SK-N-SH (cell line): ENCODE measurements around the gene CD248. TPM values are rescaled to one million over a fixed set of nuclear protein-coding genes. Genes with fewer than 3 reads are reported as not detected.
A peak's percentile ranks its signal among the peaks of the same experiment; 100 is the strongest.

ENCODE experiments used
- CTCF ChIA-PET: fragments of 300-600, 350-600 bp; formaldehyde crosslinking; extraction: SDS; loops from one replicate; lab custom pipeline; 2021; lab: Yijun Ruan, JAX
- POLR2A ChIA-PET: fragments of 350-600 bp; sonication (Branson Sonifier 250); formaldehyde crosslinking; extraction: SDS; loops from one replicate; lab custom pipeline; 2020; ENCODE audit warnings: antibody characterized with exemption, inconsistent platforms; lab: Yijun Ruan, JAX
- DNase-seq: peaks from one replicate; pipeline ENCODE4 v3.0.0; 2012
- H2AFZ ChIP-seq: fragments of 200-600 bp; sonication (generic); 2 replicates; pipeline ENCODE4 v1.8.1; 2016; ENCODE audit warnings: antibody characterized with exemption, mild to moderate bottlenecking, low read depth
- H3F3A ChIP-seq: fragments of 200-600 bp; sonication (generic); replicated peaks from 2 replicates; pipeline ENCODE3; 2016; ENCODE audit warnings: antibody characterized with exemption, mild to moderate bottlenecking; ENCODE audit not compliant: insufficient read depth
- H3K27ac ChIP-seq, 2 experiments: fragments of 200-500 bp in 1 of 2; fragments of 200-600 bp in 1 of 2; sonication (Bioruptor generic) in 1 of 2; sonication (generic), shearing (Covaris generic) in 1 of 2; 2 replicates each; pipeline versions ENCODE4 v1.5.1 to v1.6.1; 2014 to 2016; ENCODE audit warnings: low read depth in 2 of 2, inconsistent platforms in 1 of 2, low read length in 1 of 2, mild to moderate bottlenecking in 1 of 2, mixed read lengths in 1 of 2
- H3K27me3 ChIP-seq: fragments of 200-600 bp; sonication (generic), shearing (Covaris generic); 2 replicates; pipeline ENCODE4 v1.6.1; 2016; ENCODE audit warnings: mixed run types; ENCODE audit not compliant: insufficient read depth
- H3K36me3 ChIP-seq, 2 experiments: fragments of 200-500 bp in 1 of 2; fragments of 200-600 bp in 1 of 2; sonication (Bioruptor generic) in 1 of 2; sonication (generic) in 1 of 2; replicated peaks in 1 of 2; 2 replicates each; pipeline versions ENCODE3 to v1.5.1; 2014 to 2016; ENCODE audit warnings: low read length in 1 of 2, mild to moderate bottlenecking in 1 of 2; ENCODE audit not compliant: insufficient read depth in 2 of 2, control insufficient read depth in 1 of 2
- H3K4me1 ChIP-seq, 2 experiments: fragments of 200-500 bp in 1 of 2; fragments of 200-600 bp in 1 of 2; sonication (Bioruptor generic) in 1 of 2; sonication (generic), shearing (Covaris generic) in 1 of 2; 2 replicates each; pipeline versions ENCODE4 v1.5.1 to v1.6.1; 2014 to 2016; ENCODE audit warnings: low read depth in 1 of 2, low read length in 1 of 2, mixed run types in 1 of 2; ENCODE audit not compliant: insufficient read depth in 2 of 2, control insufficient read depth in 1 of 2
- H3K4me2 ChIP-seq: fragments of 200-600 bp; sonication (generic), shearing (Covaris generic); 2 replicates; pipeline ENCODE4 v1.6.1; 2017; ENCODE audit warnings: mixed run types
- H3K4me3 ChIP-seq, 2 experiments: fragments of 200-500 bp in 1 of 2; fragments of 200-600 bp in 1 of 2; sonication (Bioruptor generic) in 1 of 2; sonication (generic), shearing (Covaris generic) in 1 of 2; 2 replicates each; pipeline versions ENCODE4 v1.5.1 to v1.8.1; 2014 to 2016; ENCODE audit warnings: low read depth in 2 of 2, inconsistent platforms in 1 of 2, low read length in 1 of 2, mild to moderate bottlenecking in 1 of 2, mixed read lengths in 1 of 2, moderate library complexity in 1 of 2
- H3K79me2 ChIP-seq: fragments of 200-600 bp; sonication (generic); 2 replicates; pipeline ENCODE4 v1.8.1; 2017; ENCODE audit warnings: mild to moderate bottlenecking; ENCODE audit not compliant: insufficient read depth
- H3K9ac ChIP-seq: fragments of 200-600 bp; sonication (generic); 2 replicates; pipeline ENCODE4 v1.6.1; 2017; ENCODE audit warnings: mixed run types
- H3K9me2 ChIP-seq: fragments of 200-600 bp; sonication (generic); 2 replicates; pipeline ENCODE4 v1.6.1; 2017; ENCODE audit warnings: mixed run types
- H3K9me3 ChIP-seq: fragments of 200-600 bp; sonication (generic); 2 replicates; pipeline ENCODE4 v1.6.1; 2017; ENCODE audit warnings: mixed run types, mild to moderate bottlenecking, moderate library complexity
- H4K20me1 ChIP-seq: fragments of 200-600 bp; sonication (generic); 2 replicates; pipeline ENCODE4 v1.6.1; 2017; ENCODE audit warnings: mild to moderate bottlenecking, mixed run types; ENCODE audit not compliant: insufficient read depth
- ELF1 ChIP-seq: IDR thresholded peaks from 2 replicates; pipeline ENCODE4 v1.4.0; 2012
- EP300 ChIP-seq, 2 experiments: IDR thresholded peaks; 2 replicates each; pipeline versions ENCODE4 v1.4.0 to v1.6.1; 2012; ENCODE audit warnings: borderline replicate concordance in 1 of 2, low read depth in 1 of 2, low read length in 1 of 2
- EZH2phosphoT487 ChIP-seq: fragments of 200-600 bp; sonication (generic); IDR thresholded peaks from 2 replicates; pipeline ENCODE4 v1.6.1; 2017; ENCODE audit warnings: low read depth, mixed run types, mild to moderate bottlenecking, antibody characterized with exemption, moderate library complexity, borderline replicate concordance
- GABPA ChIP-seq: IDR thresholded peaks from 2 replicates; pipeline ENCODE4 v1.4.0; 2012; ENCODE audit warnings: low read depth, mild to moderate bottlenecking
- MEF2A ChIP-seq: IDR thresholded peaks from 2 replicates; pipeline ENCODE4 v1.4.0; 2012; ENCODE audit warnings: low read depth, borderline replicate concordance
- MXI1 ChIP-seq: IDR thresholded peaks from 2 replicates; pipeline ENCODE4 v1.6.1; 2012; ENCODE audit warnings: mild to moderate bottlenecking, low read depth, low read length, improper control_type of control experiment
- NRF1 ChIP-seq: IDR thresholded peaks from 2 replicates; pipeline ENCODE4 v1.6.1; 2012; ENCODE audit warnings: low read depth, mild to moderate bottlenecking, low read length
- POLR2AphosphoS5 ChIP-seq: IDR thresholded peaks from 2 replicates; pipeline ENCODE4 v1.6.1; 2012; ENCODE audit warnings: low read depth, low read length
- RAD21 ChIP-seq: IDR thresholded peaks from 2 replicates; pipeline ENCODE4 v1.6.1; 2012; ENCODE audit warnings: mild to moderate bottlenecking, low read length
- RCOR1 ChIP-seq: fragments of 150-350 bp; IDR thresholded peaks from 2 replicates; pipeline ENCODE4 v1.6.1; 2017; ENCODE audit warnings: antibody characterized with exemption, low read length
- RFX5 ChIP-seq: IDR thresholded peaks from 2 replicates; pipeline ENCODE4 v1.6.1; 2012; ENCODE audit warnings: mild to moderate bottlenecking, improper control_type of control experiment, low read length
- RXRA ChIP-seq: IDR thresholded peaks from 2 replicates; pipeline ENCODE4 v1.4.0; 2012; ENCODE audit warnings: low read depth, mild to moderate bottlenecking, borderline replicate concordance
- SIN3A ChIP-seq: IDR thresholded peaks from 2 replicates; pipeline ENCODE4 v1.6.1; 2012; ENCODE audit warnings: low read depth, mild to moderate bottlenecking, low read length, moderate library complexity, borderline replicate concordance
- SMC3 ChIP-seq: IDR thresholded peaks from 2 replicates; pipeline ENCODE4 v1.6.1; 2012; ENCODE audit warnings: low read depth, low read length, improper control_type of control experiment
- TAF1 ChIP-seq: IDR thresholded peaks from 2 replicates; pipeline ENCODE4 v1.6.1; 2012; ENCODE audit warnings: low read depth, mild to moderate bottlenecking, low read length, moderate library complexity, borderline replicate concordance
- TCF12 ChIP-seq: IDR thresholded peaks from 2 replicates; pipeline ENCODE4 v1.4.0; 2012
- TEAD4 ChIP-seq: IDR thresholded peaks from 2 replicates; pipeline ENCODE4 v1.4.0; 2012; ENCODE audit warnings: mild to moderate bottlenecking, borderline replicate concordance; ENCODE audit not compliant: insufficient read depth
- WGBS: methylation state at CpG from one replicate; pipeline ENCODE4 v1.1.6; 2017; ENCODE audit warnings: low lambda C conversion rate; 5-methylcytosine and 5-hydroxymethylcytosine counted together
- polyA plus RNA-seq, 3 experiments: library from polyadenylated mRNA; depleted of rRNA; stranded (reverse); fragments of >200 nt; gene quantifications; 2 replicates each; pipeline ENCODE4 v1.2.3, GENCODE V29; 2012
- TF ChIP-seq, protein P1 (sequence below): fragments of 150-350 bp; IDR thresholded peaks from 2 replicates; pipeline ENCODE4 v1.6.1; 2017; ENCODE audit warnings: antibody characterized with exemption, low read length, low read depth, borderline replicate concordance
- TF ChIP-seq, protein P2 (sequence below): IDR thresholded peaks from 2 replicates; pipeline ENCODE4 v1.4.0; 2012; ENCODE audit warnings: low read depth, borderline replicate concordance
- TF ChIP-seq, protein P3 (sequence below): IDR thresholded peaks from 2 replicates; pipeline ENCODE4 v1.4.0; 2012; ENCODE audit warnings: low read depth, borderline replicate concordance
- TF ChIP-seq, protein P4 (sequence below): fragments of 150-350 bp; IDR thresholded peaks from 2 replicates; pipeline ENCODE4 v1.6.1; 2016; ENCODE audit warnings: mild to moderate bottlenecking, low read depth, low read length
- TF ChIP-seq, protein P5 (sequence below): fragments of 200-600 bp; sonication (generic); IDR thresholded peaks from 2 replicates; pipeline ENCODE4 v1.6.1; 2017; ENCODE audit warnings: antibody characterized with exemption, mild to moderate bottlenecking, moderate library complexity
- TF ChIP-seq, protein P6 (sequence below): IDR thresholded peaks from 2 replicates; pipeline ENCODE4; 2012
- TF ChIP-seq, protein P7 (sequence below): IDR thresholded peaks from 2 replicates; pipeline ENCODE4 v1.4.0; 2012; ENCODE audit warnings: low read depth

Gene CD248
- polyA plus RNA-seq, 1 of the 3 experiments (the other 2 are of a cell fraction) = 7.7 TPM

DNA sequence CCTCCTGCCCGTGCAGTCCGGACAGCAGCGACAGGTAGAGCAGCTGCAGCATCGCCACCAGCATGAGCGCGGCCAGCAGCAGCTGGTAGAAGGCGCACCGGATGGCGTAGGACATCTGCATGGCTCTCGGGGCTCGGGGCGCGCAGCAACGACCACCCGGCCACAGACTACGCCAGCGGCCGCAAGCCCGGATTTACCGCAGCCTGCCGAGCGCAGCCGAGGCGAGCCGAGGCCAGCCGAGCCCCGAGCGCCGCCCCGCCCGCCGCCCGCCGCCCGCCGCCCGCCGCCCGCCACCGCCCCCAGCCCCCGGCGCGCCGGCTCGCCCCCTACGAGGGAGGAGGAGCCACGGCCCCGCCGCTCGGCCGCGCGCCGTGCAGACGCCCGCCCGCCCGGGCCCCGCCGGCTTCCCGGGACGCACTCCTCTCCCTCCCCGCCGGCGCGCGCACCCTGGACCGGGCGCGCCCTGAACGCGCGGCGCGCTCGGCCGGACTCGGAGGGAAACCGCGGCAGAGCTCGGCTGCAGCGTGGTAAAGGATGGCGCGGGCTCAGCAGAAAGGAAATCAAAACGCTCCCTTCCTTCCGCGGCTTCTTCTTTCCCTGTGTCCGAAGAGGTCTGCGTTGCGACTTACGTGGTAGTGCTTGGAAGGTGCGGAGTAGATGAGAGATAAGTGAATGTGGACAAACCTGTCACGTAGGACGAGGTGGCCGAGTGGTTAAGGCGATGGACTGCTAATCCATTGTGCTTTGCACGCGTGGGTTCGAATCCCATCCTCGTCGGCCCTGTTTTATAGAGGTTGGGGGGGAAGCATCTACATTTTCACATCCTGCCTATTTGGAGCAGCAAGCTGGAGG lies 30.8 kb upstream of the CD248 start, which contains the start of gene B4GAT1:
Gene B4GAT1, minus strand, starts transcription at position 205 of the 852 bp plus-strand sequence. Its CDS starts 84 bp downstream, at position 121.
- Histone ChIP-seq H3F3A (peaks cover 19% of the 10 kb centered on the region), H3K9me3 (no peaks in the 10 kb centered on the region), H3K9me2 (no peaks in the 10 kb centered on the region), H3K27me3 (no peaks in the 10 kb centered on the region), H3K9ac (peak within 1 kb of the TSS; percentile 83), H3K79me2 (peaks cover 21% of the 10 kb centered on the region), H3K4me3 (peak within 1 kb of the TSS; percentile 65 to 80), H2AFZ (peak within 1 kb of the TSS; percentile 79), H3K4me2 (peak within 1 kb of the TSS; percentile 96), H3K36me3 (peaks cover 0 to 8% of the 10 kb centered on the region in 2 experiments), H4K20me1 (no peaks in the 10 kb centered on the region), H3K4me1 (peaks cover 24 to 37% of the 10 kb centered on the region in 2 experiments; a peak in 3 of 4 replicates), H3K27ac (peak within 1 kb of the TSS; percentile 57 to 94)
- CTCF ChIA-PET = interaction anchor here (1.0 to 6.6 kb wide), 8 partner anchors 10 to 61 kb away, joined by 3 to 62 read pairs (median 9); partner anchors contain the start of gene RIN1
- DNase-seq = peak; percentile 93
- POLR2A ChIA-PET = interaction anchor here (0.6 to 3.8 kb wide), 4 partner anchors 15 to 95 kb away, joined by 3 to 19 read pairs (median 4); no protein-coding TSS in a partner anchor
- WGBS = 2% methylated on average over 32 of the region's 101 CpGs
- TF ChIP-seq GABPA = peak; percentile 16; the same call in 1 of the 2 replicates
- no peak for TF ChIP-seq TAF1
- TF ChIP-seq EP300 (IDR thresholded peaks at IDR 0.05; ENCODE audit: borderline replicate concordance in 1 of 2, low read depth in 1 of 2, low read length in 1 of 2) = no peak; a peak in 1 of 4 replicates
- TF ChIP-seq, protein P1, sequence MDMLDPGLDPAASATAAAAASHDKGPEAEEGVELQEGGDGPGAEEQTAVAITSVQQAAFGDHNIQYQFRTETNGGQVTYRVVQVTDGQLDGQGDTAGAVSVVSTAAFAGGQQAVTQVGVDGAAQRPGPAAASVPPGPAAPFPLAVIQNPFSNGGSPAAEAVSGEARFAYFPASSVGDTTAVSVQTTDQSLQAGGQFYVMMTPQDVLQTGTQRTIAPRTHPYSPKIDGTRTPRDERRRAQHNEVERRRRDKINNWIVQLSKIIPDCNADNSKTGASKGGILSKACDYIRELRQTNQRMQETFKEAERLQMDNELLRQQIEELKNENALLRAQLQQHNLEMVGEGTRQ = no peak
- no peak for TF ChIP-seq RXRA
- TF ChIP-seq, protein P2, sequence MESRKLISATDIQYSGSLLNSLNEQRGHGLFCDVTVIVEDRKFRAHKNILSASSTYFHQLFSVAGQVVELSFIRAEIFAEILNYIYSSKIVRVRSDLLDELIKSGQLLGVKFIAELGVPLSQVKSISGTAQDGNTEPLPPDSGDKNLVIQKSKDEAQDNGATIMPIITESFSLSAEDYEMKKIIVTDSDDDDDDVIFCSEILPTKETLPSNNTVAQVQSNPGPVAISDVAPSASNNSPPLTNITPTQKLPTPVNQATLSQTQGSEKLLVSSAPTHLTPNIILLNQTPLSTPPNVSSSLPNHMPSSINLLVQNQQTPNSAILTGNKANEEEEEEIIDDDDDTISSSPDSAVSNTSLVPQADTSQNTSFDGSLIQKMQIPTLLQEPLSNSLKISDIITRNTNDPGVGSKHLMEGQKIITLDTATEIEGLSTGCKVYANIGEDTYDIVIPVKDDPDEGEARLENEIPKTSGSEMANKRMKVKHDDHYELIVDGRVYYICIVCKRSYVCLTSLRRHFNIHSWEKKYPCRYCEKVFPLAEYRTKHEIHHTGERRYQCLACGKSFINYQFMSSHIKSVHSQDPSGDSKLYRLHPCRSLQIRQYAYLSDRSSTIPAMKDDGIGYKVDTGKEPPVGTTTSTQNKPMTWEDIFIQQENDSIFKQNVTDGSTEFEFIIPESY = no peak
- TF ChIP-seq EZH2phosphoT487 = no peak
- no peak for TF ChIP-seq ELF1
- TF ChIP-seq MEF2A = no peak
- no peak for TF ChIP-seq RCOR1
- TF ChIP-seq, protein P3, sequence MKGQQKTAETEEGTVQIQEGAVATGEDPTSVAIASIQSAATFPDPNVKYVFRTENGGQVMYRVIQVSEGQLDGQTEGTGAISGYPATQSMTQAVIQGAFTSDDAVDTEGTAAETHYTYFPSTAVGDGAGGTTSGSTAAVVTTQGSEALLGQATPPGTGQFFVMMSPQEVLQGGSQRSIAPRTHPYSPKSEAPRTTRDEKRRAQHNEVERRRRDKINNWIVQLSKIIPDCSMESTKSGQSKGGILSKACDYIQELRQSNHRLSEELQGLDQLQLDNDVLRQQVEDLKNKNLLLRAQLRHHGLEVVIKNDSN = no peak
- peak; percentile 89 for TF ChIP-seq TEAD4
- TF ChIP-seq SIN3A = no peak
- TF ChIP-seq, protein P4, sequence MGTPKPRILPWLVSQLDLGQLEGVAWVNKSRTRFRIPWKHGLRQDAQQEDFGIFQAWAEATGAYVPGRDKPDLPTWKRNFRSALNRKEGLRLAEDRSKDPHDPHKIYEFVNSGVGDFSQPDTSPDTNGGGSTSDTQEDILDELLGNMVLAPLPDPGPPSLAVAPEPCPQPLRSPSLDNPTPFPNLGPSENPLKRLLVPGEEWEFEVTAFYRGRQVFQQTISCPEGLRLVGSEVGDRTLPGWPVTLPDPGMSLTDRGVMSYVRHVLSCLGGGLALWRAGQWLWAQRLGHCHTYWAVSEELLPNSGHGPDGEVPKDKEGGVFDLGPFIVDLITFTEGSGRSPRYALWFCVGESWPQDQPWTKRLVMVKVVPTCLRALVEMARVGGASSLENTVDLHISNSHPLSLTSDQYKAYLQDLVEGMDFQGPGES = no peak
- TF ChIP-seq, protein P5, sequence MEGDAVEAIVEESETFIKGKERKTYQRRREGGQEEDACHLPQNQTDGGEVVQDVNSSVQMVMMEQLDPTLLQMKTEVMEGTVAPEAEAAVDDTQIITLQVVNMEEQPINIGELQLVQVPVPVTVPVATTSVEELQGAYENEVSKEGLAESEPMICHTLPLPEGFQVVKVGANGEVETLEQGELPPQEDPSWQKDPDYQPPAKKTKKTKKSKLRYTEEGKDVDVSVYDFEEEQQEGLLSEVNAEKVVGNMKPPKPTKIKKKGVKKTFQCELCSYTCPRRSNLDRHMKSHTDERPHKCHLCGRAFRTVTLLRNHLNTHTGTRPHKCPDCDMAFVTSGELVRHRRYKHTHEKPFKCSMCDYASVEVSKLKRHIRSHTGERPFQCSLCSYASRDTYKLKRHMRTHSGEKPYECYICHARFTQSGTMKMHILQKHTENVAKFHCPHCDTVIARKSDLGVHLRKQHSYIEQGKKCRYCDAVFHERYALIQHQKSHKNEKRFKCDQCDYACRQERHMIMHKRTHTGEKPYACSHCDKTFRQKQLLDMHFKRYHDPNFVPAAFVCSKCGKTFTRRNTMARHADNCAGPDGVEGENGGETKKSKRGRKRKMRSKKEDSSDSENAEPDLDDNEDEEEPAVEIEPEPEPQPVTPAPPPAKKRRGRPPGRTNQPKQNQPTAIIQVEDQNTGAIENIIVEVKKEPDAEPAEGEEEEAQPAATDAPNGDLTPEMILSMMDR = no peak
- TF ChIP-seq POLR2AphosphoS5 = peak; percentile 30; the same call in 1 of the 2 replicates
- no peak for TF ChIP-seq NRF1
- TF ChIP-seq RFX5 = no peak
- no peak for TF ChIP-seq SMC3
- TF ChIP-seq, protein P6, sequence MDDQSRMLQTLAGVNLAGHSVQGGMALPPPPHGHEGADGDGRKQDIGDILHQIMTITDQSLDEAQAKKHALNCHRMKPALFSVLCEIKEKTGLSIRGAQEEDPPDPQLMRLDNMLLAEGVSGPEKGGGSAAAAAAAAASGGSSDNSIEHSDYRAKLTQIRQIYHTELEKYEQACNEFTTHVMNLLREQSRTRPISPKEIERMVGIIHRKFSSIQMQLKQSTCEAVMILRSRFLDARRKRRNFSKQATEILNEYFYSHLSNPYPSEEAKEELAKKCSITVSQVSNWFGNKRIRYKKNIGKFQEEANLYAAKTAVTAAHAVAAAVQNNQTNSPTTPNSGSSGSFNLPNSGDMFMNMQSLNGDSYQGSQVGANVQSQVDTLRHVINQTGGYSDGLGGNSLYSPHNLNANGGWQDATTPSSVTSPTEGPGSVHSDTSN = no peak
- peak; percentile 50; the same call in 1 of the 2 replicates for TF ChIP-seq MXI1
- TF ChIP-seq TCF12 = no peak; the same call in 1 of the 2 replicates
- TF ChIP-seq RAD21 = no peak
- TF ChIP-seq, protein P7, sequence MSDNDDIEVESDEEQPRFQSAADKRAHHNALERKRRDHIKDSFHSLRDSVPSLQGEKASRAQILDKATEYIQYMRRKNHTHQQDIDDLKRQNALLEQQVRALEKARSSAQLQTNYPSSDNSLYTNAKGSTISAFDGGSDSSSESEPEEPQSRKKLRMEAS = peak; percentile 54; the same call in 1 of the 2 replicates
